Pons (tissue), 1 donor: ENCODE data around the gene RNF220.
A peak's percentile ranks its signal among the peaks of the same experiment; 100 is the strongest.

Source experiments
- DNase-seq: peaks from one replicate; pipeline ENCODE4 v3.0.0-alpha.2; 2016; ENCODE audit warnings: low spot score

RNF220 gene

GRCh38 chr1:44611419-44611818, 206.4 kb downstream of the RNF220 start:
- DNase-seq, result no peak

GRCh38 chr1:44611866-44612265, 206.8 kb downstream of the RNF220 start:
- no peak for DNase-seq

GRCh38 chr1:44613941-44614340, 208.9 kb downstream of the RNF220 start:
- DNase-seq, result no peak

GRCh38 chr1:44616284-44616990, 211.4 kb downstream of the RNF220 start:
- no peak for DNase-seq

- no peak for DNase-seq
Observed at GRCh38 chr1:44616991-44617702, 212.1 kb downstream of the RNF220 start.

GRCh38 chr1:44617703-44618029, 212.6 kb downstream of the RNF220 start:
- DNase-seq, result no peak

GRCh38 chr1:44619261-44619900, 214.3 kb downstream of the RNF220 start:
- DNase-seq, result no peak

GRCh38 chr1:44620072-44620471, 215.0 kb downstream of the RNF220 start:
- DNase-seq, result no peak

GRCh38 chr1:44621841-44622286, 216.8 kb downstream of the RNF220 start:
- no peak for DNase-seq

- DNase-seq, result no peak
Observed at GRCh38 chr1:44624268-44624901, 219.3 kb downstream of the RNF220 start.

GRCh38 chr1:44625348-44625747, 220.3 kb downstream of the RNF220 start:
- DNase-seq, result no peak

- DNase-seq, result no peak
Observed at GRCh38 chr1:44628962-44629756, 224.1 kb downstream of the RNF220 start.

GRCh38 chr1:44630116-44630515, 225.1 kb downstream of the RNF220 start:
- no peak for DNase-seq

- DNase-seq, result no peak
Observed at GRCh38 chr1:44631333-44631646, 226.2 kb downstream of the RNF220 start.

- DNase-seq, result peak; percentile 63
Observed at GRCh38 chr1:44631647-44632539, 226.8 kb downstream of the RNF220 start.

GRCh38 chr1:44632598-44632997, 227.5 kb downstream of the RNF220 start:
- DNase-seq, result no peak

- no peak for DNase-seq
Observed at GRCh38 chr1:44634606-44635189, 229.6 kb downstream of the RNF220 start.

- DNase-seq, result no peak
Observed at GRCh38 chr1:44635439-44635838, 230.4 kb downstream of the RNF220 start.

GRCh38 chr1:44636083-44636687, 231.1 kb downstream of the RNF220 start:
- DNase-seq, result no peak
